Measurements from ENCODE around the gene CAMKK2. TPM values are rescaled to one million over a fixed set of nuclear protein-coding genes. Genes with fewer than 3 reads are reported as not detected.
"Not testable (repeated sequence)": the region's sequence is repeated elsewhere in the genome, so short reads cannot be mapped to it uniquely, and the experiment has no call there.

The CAMKK2 gene
- total and polyA plus RNA-seq, 8 donors: 9.3 to 26.7 (median 13.0) TPM

- Histone ChIP-seq H3K4me3 (no peak overlapping the region), H3K27me3 (no peaks in the 10 kb centered on the region), H3K4me1 (peaks cover 0 to 5% (median 0%) of the 10 kb centered on the region in 3 donors), H3K36me3 (no peaks in the 10 kb centered on the region), H3K9me3 (no peaks in the 10 kb centered on the region), H3K27ac (no peak overlapping the region)
- no peak for DNase-seq
- no peak for FAIRE-seq
- TF ChIP-seq, protein P1, sequence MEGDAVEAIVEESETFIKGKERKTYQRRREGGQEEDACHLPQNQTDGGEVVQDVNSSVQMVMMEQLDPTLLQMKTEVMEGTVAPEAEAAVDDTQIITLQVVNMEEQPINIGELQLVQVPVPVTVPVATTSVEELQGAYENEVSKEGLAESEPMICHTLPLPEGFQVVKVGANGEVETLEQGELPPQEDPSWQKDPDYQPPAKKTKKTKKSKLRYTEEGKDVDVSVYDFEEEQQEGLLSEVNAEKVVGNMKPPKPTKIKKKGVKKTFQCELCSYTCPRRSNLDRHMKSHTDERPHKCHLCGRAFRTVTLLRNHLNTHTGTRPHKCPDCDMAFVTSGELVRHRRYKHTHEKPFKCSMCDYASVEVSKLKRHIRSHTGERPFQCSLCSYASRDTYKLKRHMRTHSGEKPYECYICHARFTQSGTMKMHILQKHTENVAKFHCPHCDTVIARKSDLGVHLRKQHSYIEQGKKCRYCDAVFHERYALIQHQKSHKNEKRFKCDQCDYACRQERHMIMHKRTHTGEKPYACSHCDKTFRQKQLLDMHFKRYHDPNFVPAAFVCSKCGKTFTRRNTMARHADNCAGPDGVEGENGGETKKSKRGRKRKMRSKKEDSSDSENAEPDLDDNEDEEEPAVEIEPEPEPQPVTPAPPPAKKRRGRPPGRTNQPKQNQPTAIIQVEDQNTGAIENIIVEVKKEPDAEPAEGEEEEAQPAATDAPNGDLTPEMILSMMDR (IDR thresholded peaks at IDR 0.05): no peak
- no peak for ATAC-seq
- intact Hi-C loops (cut with DNase I): no loop called here
- WGBS, 2 donors: 85 to 86% methylated on average over 7 of the region's 7 CpGs
Measured at GRCh38 chr12:121205491-121205890, 91.0 kb downstream of the CAMKK2 start.

DNA sequence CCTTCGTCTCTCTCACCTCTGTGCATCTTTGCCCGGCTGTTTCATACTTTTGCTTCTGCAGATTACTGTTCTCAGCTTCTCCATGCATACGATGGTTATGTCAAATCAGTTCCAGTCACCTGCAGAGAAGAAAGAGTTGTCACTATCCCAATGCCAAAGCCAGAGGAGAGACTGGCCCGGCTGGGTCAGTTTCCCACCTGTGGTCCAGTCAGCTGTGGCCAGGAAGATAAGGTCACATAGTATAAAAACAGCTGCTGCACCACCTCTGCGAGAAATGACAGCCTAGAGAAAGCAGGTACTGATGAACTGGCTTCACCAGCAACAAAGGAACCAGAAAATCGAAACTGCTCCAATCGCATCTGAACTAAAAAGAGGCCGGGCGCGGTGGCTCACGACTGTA lies 93.0 kb downstream of the CAMKK2 start:
- no peak for FAIRE-seq
- 53 to 59% methylated on average over 11 of the region's 11 CpGs for WGBS, 2 donors

DNA sequence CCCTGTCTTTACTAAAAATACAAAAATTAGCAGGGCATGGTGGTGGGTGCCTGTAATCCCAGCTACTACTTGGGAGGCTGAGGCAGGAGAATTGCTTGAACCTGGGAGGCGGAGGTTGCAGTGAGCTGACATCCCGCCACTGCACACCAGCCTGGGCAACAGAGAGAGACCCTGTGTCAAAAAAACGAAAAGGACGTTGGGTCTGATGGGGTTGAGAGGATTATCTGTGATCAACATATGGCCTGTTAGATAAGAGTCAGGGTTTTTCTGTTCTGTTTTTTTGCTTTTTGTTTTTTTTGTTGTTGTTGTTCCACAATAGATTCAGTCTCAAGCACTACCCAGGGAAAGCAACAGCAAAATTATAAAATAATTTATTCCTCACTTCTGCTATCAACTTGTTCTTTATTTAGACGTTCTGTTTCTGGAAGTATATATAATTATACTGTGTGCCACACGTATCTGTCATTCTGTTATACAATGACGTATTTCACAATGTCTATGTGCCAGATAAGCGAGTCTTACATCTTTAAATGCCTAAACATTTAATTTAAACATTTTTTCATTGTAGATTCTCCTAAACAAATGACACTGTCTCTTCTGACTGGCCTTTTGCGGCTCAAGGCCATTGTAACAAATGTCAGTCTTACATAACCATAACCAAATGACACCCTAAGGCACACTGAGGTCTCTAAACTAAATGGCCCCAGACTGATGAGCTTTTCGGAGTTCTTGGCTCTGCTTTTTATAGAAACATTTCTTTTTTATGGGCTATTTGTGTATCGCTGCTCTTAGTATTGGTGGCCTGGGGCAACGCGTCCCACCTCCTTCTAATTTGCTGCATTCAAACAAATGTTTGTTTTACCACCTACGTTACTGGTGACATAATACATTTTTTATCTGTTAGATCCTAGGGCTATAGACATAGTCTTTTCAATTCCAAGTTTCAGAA lies 93.8 kb downstream of the CAMKK2 start:
- Histone ChIP-seq H3K27ac (no peak overlapping the region), H3K4me1 (peaks cover 0 to 5% (median 0%) of the 10 kb centered on the region in 3 donors), H3K9me3 (no peaks in the 10 kb centered on the region), H3K4me3 (no peak overlapping the region), H3K27me3 (no peaks in the 10 kb centered on the region), H3K36me3 (no peaks in the 10 kb centered on the region)
- ATAC-seq (peak in 3 of 4 donors; percentile 49 to 64 (median 60)), DNase-seq (no peak), FAIRE-seq (no peak)
- TF ChIP-seq, protein P1 (IDR thresholded peaks at IDR 0.05): no peak
- 55 to 62% methylated on average over 14 of the region's 14 CpGs for WGBS, 2 donors
- intact Hi-C loops (cut with DNase I): no loop called here

More for the DNA sequence above, 93.0 kb downstream of the CAMKK2 start:
- TF ChIP-seq, protein P1 (IDR thresholded peaks at IDR 0.05): no peak
- intact Hi-C loops (cut with DNase I): no loop called here
- no peaks in the 10 kb centered on the region for H3K9me3 ChIP-seq
- no peak overlapping the region for H3K27ac ChIP-seq
- H3K4me3 ChIP-seq: no peak overlapping the region
- H3K27me3 ChIP-seq: no peaks in the 10 kb centered on the region
- H3K36me3 ChIP-seq: no peaks in the 10 kb centered on the region
- DNase-seq (no peak), ATAC-seq (peak in 3 of 4 donors; percentile 42 to 62 (median 47))
- H3K4me1 ChIP-seq: peaks cover 0 to 5% (median 0%) of the 10 kb centered on the region in 3 donors

- DNase-seq; H3K4me3 ChIP-seq; H3K36me3 ChIP-seq; H3K4me1 ChIP-seq; H3K27me3 ChIP-seq; H3K27ac ChIP-seq; ATAC-seq; intact Hi-C loops (cut with DNase I); H3K9me3 ChIP-seq; FAIRE-seq: not testable (repeated sequence)
- 87 to 89% methylated on average over 6 of the region's 6 CpGs for WGBS, 2 donors
Measured at GRCh38 chr12:121201140-121201539, 95.4 kb downstream of the CAMKK2 start.

GRCh38 chr12:121198949-121199348 lies 97.6 kb downstream of the CAMKK2 start:
- TF ChIP-seq, protein P1 (IDR thresholded peaks at IDR 0.05): no peak
- no peak for ATAC-seq
- no peak for FAIRE-seq
- no peak overlapping the region for H3K4me3 ChIP-seq
- intact Hi-C loops (cut with DNase I): no loop called here
- DNase-seq: no peak
- no peaks in the 10 kb centered on the region for H3K36me3 ChIP-seq
- peaks cover 0 to 5% (median 0%) of the 10 kb centered on the region in 3 donors for H3K4me1 ChIP-seq
- H3K9me3 ChIP-seq: no peaks in the 10 kb centered on the region
- 73 to 79% methylated on average over 7 of the region's 7 CpGs for WGBS, 2 donors
- no peak overlapping the region for H3K27ac ChIP-seq
- H3K27me3 ChIP-seq: no peaks in the 10 kb centered on the region
